Measurements from ENCODE around the gene TNIP1. TPM values are rescaled to one million over a fixed set of nuclear protein-coding genes. Genes with fewer than 3 reads are reported as not detected.

Gene TNIP1
- total RNA-seq, 4 donors from 2014 or later: 191 to 352 (median 266) TPM

GRCh38 chr5:151089726-151090125, 8.9 kb upstream of the TNIP1 start:
- Histone ChIP-seq H3K4me3 (no peak overlapping the region), H3K9me3 (no peaks in the 10 kb centered on the region), H3K27ac (no peak overlapping the region), H3K27me3 (no peaks in the 10 kb centered on the region), H3K4me1 (peaks cover 22 to 48% (median 39%) of the 10 kb centered on the region in 4 donors), H3K36me3 (no peaks in the 10 kb centered on the region)
- no peak for TF ChIP-seq POLR2A (IDR thresholded peaks at IDR 0.05)
- TF ChIP-seq CTCF (IDR thresholded peaks at IDR 0.05): no peak
- no peak for DNase-seq

- peak in 1 of 3 donors; percentile 13 for DNase-seq
- Histone ChIP-seq H3K4me1 (peaks cover 17 to 47% (median 33%) of the 10 kb centered on the region in 4 donors), H3K4me3 (no peak overlapping the region), H3K36me3 (no peaks in the 10 kb centered on the region), H3K27me3 (no peaks in the 10 kb centered on the region), H3K27ac (no peak overlapping the region), H3K9me3 (no peaks in the 10 kb centered on the region)
- TF ChIP-seq CTCF (IDR thresholded peaks at IDR 0.05) (no peak), POLR2A (IDR thresholded peaks at IDR 0.05) (no peak)
Observed at GRCh38 chr5:151088986-151089385, 8.2 kb upstream of the TNIP1 start.

GRCh38 chr5:151087486-151087885, 6.7 kb upstream of the TNIP1 start:
- Histone ChIP-seq H3K4me3 (no peak overlapping the region), H3K27ac (peak overlapping the region in 3 of 4 donors; percentile 67 to 84 (median 77)), H3K9me3 (no peaks in the 10 kb centered on the region), H3K36me3 (no peaks in the 10 kb centered on the region), H3K4me1 (peaks cover 13 to 47% (median 30%) of the 10 kb centered on the region in 4 donors), H3K27me3 (no peaks in the 10 kb centered on the region)
- TF ChIP-seq CTCF (IDR thresholded peaks at IDR 0.05): no peak
- no peak for TF ChIP-seq POLR2A (IDR thresholded peaks at IDR 0.05)
- no peak for DNase-seq

GRCh38 chr5:151086905-151087360, 6.1 kb upstream of the TNIP1 start:
- Histone ChIP-seq H3K27me3 (no peaks in the 10 kb centered on the region), H3K36me3 (no peaks in the 10 kb centered on the region), H3K4me1 (peaks cover 13 to 52% (median 34%) of the 10 kb centered on the region in 4 donors), H3K27ac (peak overlapping the region; percentile 67 to 84 (median 78)), H3K9me3 (no peaks in the 10 kb centered on the region), H3K4me3 (peak overlapping the region in 3 of 4 donors; percentile 14 to 39 (median 29))
- peak; percentile 56 to 83 (median 76) for DNase-seq
- TF ChIP-seq CTCF (IDR thresholded peaks at IDR 0.05): no peak
- TF ChIP-seq POLR2A (IDR thresholded peaks at IDR 0.05): no peak

- no peaks in the 10 kb centered on the region for H3K36me3 ChIP-seq
- peak in 1 of 3 donors; percentile 50 for DNase-seq
- TF ChIP-seq CTCF (IDR thresholded peaks at IDR 0.05) (no peak), POLR2A (IDR thresholded peaks at IDR 0.05) (no peak)
- H3K27me3 ChIP-seq: no peaks in the 10 kb centered on the region
- H3K4me1 ChIP-seq: peaks cover 13 to 54% (median 36%) of the 10 kb centered on the region in 4 donors
- H3K9me3 ChIP-seq: no peaks in the 10 kb centered on the region
- peak overlapping the region in 3 of 4 donors; percentile 14 to 39 (median 29) for H3K4me3 ChIP-seq
- H3K27ac ChIP-seq: peak overlapping the region; percentile 67 to 84 (median 78)
Observed at GRCh38 chr5:151086192-151086869, 5.5 kb upstream of the TNIP1 start.
